ENCODE data around the gene MANBA.

The MANBA gene

DNA sequence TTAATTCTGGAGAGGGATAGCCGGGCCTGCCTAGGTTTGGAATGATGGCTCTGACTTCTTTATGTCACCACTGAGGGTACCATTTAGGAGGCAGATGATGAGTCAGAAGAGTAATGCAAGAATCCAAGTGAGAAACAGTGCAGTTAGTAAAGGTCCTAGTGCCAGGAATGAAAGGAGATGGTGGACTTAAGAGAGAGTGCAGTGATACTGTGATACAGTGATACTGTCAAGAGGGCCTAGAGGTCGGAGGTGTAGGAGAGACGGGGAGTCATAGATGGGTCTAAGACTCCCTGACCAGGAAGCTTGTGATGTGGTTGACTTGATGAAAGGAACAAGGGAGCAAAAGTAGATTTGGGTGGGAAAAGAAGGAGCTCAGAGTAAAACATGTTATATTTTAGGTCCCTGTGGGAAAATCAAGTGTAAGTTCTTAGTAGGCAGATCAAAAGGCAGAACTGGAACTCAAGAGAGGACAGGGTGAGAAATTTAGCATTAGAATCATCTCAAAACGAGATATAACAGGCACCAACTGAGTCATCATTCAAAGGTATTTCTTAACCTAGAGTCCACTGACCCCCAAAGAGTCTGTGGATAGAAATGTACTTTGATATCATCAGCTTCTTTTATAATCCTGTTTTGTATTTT, 174.6 kb downstream of the MANBA start:
- no peak for DNase-seq

DNA sequence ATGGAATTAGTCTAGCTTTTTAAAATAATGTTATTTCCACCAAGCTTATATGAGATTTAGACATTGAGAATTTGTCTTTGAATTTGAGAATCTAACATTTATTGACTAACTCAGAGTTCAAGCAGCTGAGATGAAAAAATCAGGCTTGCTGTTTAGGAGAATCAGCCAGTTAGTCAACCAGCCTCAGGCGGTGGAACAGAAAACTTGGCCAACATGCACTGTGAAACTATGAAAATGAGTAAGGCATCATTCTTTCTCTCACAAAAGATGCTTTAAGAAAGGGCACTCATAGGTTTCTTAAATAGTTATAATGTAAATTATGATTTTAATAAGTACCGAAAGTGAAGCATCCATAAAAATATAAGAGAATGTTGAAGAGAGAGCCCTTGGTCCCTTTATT, 175.4 kb downstream of the MANBA start:
- no peak for DNase-seq

DNA sequence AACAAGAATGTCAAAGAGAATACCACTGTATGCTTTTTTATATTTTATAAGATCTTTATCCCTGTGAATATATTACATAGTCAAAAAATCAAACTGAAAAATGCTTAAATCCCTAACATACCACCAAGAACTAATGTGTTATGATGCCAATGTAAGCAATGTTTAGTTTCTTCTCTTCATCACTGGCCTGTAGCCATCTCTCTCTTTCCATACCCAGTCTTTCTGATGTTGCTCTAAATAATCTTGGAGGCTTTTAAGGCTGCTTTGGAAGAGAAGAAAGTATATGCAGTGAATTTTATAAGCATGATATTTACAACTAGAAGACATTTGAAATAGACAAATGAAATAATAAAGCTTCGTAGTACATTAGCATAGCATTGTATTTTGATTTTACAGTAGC, 176.7 kb downstream of the MANBA start:
- no peak for DNase-seq

All from hematopoietic multipotent progenitor cell treated with erythropoietin and hydrocortisone succinate and interleukin-3 and kit ligand, for 4 days (in vitro differentiated cells).